Activated CD4-positive, alpha-beta T cell treated with anti-CD3 and anti-CD28 coated beads for 24 hours (primary cell): ENCODE measurements around the gene TMPRSS11B.
"Not testable (repeated sequence)": the region's sequence is repeated elsewhere in the genome, so short reads cannot be mapped to it uniquely, and the experiment has no call there.

Experiments
- DNase-seq, 2 donors: peaks; one replicate each; pipeline ENCODE4 v3.0.0-alpha.2; 2020; ENCODE audit warnings: low read depth in 2 of 2

The TMPRSS11B gene, protein sequence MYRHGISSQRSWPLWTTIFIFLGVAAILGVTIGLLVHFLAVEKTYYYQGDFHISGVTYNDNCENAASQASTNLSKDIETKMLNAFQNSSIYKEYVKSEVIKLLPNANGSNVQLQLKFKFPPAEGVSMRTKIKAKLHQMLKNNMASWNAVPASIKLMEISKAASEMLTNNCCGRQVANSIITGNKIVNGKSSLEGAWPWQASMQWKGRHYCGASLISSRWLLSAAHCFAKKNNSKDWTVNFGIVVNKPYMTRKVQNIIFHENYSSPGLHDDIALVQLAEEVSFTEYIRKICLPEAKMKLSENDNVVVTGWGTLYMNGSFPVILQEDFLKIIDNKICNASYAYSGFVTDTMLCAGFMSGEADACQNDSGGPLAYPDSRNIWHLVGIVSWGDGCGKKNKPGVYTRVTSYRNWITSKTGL

DNA sequence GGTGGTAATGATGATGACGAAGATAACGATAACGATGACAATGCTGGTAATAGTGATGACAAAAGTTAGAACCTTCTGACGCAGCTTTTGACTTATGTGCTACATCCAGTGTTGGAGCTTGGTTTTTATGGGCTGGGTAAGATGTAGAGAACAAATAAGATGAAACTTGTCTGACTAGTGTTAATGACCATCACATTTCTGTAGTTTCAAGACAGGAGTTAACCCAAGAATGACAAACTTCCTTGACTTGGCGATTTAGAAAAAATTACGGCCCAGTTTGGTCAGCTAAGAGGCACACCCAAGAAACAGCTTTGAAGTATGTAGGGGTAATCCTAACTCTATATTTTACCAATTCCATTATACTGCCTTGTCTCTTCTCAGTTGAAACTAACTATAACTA, at the start of gene TMPRSS11B:
TMPRSS11B (minus strand) TSS at position 101 of the 400 bp plus-strand sequence. CDS start 136 bp downstream, outside the sequence.
- DNase-seq, result no peak

DNA sequence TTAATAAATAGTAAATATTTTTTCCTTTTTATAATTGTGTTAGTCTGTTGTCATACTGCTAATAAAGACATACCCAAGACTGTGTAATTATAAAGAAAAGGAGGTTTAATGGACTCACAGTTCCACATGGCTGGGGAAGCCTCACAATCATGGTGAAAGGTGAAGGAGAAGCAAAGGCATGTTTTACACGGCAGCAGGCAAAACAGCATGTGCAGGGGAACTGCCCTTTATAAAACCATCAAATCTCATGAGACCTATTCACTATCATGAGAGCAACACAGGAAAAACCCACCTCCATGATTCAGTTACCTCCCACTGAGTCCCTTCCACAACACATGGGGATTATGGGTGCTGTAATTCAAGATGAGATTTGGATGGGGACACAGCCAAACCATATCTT, 45.8 kb upstream of the TMPRSS11B start:
- DNase-seq, result no peak

DNA sequence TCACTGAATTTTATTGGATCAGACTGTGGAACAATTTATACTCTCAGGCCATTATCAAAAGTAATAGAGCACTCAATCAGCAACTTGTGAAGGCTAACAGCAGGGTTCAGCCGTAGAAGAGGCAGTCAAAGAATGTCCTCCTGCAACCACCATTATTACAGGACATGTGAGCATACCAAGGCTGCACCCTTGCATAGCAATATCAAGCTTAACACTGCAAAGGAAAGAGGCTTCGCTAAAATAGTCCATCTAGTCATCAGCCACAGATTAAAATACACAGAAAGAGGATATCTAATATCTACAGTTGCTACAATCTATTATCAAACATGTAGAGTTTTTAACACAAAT, 42.9 kb upstream of the TMPRSS11B start:
- no peak for DNase-seq

DNA sequence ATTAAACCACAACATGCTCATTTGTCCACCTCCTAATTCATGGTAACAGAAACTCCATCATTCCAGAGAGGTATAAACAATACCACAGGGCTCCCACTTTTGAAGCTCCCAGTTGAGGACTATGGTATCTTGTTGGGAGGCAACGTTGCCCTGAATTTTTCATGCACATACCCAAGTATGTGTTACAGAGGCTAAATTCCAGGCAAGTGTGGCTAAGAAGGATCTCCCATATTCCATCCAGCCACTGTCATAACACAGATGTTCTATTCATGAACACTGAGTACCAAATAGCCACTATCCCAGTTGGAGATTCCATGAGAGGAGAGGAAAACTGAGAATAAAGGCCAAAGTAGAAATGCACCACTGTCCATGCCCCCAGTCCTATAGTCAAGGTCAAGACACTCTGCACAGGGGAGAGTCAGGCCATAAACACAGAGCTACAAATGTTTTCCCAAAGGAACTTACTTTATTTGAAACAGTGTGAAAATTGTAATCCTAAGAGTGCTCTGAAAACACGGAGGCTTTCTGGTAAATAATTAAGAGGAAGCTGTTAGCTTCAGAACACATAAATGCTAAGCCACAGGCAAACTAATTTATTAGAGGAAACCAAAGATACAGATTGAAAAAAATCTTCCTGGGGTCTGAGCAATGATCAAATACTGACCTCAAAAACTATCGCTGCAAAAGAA, 42.4 kb upstream of the TMPRSS11B start:
- no peak for DNase-seq

DNA sequence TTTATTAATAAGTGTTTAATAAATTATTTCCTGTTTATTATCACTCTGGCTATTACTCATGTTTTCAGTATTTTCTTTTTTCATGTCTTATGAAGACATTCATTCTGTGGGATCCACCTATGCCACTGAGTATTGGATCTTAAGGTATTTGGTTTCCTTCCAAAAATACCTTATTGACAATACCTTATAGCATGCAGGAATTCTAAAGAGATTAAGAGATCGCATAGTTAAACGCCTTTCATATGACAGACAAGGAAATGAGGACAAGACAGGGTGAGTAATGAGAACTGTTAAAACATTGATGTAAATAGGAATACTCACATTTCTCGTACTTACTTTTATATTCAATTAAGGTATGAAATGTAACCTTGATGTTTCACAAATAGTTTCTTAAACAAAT, 38.2 kb upstream of the TMPRSS11B start:
- DNase-seq, result no peak

DNA sequence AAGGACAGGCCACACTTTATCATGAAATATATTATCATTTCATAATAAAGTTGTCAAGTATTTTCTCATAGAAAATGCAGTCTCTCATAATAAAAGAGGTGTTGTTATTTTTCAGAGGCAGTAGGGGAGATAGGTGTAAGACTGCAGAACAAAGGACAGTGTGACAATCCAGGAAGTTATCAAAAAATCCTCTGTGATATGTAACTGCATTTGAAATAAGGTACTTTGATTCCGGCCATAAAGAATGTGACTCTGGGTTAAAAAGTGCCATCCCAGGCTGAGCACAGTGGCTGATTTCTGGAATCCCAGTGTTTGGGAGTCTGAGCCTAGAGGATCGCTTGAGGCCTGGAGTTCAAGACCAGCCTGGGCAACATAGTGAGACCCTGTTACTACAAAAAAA, 37.6 kb upstream of the TMPRSS11B start:
- no peak for DNase-seq

DNA sequence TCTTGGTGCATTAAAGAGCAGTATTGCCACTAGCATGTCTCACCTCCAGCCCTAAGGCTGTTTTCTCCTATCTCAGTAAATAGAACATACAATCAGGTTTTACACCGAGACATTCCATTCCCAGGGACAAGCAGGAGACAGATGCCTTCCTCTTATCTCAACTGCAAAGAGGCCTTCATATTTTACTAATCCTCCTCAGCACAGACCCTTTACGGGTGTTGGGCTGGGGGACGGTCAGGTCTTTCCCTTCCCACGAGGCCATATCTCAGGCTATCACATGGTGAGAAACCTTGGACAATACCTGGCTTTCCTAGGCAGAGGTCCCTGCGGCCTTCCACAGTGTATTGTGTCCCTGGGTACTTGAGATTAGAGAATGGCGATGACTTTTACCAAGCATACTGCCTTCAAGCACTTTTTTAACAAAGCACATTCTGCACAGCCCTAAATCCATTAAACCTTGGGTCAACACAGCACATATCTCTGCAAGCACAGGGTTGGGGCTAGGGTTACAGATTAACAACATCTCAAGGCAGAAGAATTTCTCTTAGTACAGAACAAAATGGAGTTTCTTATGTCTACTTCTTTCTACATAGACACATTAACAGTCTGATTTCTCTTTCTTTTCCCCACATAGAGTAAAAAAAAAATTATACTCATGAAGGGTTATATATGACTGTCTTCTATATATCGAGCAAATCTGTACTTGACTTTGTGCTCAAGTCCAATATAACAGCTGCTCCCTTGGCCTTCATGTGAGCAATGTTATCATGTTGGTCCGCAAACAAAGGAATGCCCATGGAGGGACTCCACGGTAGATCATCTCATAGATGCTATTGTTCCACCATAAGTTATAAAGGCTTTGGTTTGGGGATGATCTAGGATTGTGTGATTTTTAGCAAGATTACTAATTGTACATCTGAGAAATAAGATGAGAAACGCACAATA, 36.6 kb upstream of the TMPRSS11B start:
- not testable (repeated sequence) for DNase-seq

DNA sequence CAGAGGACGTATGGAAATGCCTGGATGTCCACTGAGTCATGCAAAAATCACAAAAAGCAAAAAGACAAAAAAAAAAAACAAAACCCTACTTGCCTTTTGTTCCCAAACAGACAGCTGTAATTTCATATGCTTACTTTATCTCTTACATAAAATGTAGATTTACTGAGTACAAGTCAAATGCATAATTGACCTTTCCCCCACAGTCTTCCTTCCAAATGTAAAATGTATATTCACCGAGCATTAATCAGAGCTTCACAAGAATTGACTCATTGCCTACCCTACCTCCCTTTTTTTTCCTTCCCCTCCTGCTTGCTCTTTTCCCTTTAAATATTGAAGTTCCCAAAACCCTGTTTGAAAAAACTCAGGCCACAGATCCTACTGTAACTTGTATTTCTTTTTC, 32.5 kb upstream of the TMPRSS11B start:
- no peak for DNase-seq

DNA sequence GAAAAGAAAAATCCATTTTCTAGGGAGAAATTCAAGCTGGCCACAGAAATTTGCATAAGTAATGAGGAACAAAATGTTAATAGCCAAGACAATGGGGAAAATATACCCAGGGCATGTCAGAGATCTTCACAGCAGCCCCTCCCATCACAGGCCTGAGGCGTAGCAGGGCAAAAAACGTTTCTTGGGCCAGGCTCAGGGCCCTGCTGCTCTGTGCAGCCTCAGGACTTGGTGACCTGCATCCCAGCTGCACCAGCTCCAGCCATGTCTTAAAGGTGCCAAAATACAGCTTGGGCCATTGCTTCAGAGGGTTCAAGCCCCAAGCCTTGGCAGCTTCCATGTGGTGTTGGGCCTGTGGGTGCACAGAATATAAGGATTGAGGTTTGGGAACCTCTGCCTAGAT, 32.1 kb upstream of the TMPRSS11B start:
- no peak for DNase-seq

DNA sequence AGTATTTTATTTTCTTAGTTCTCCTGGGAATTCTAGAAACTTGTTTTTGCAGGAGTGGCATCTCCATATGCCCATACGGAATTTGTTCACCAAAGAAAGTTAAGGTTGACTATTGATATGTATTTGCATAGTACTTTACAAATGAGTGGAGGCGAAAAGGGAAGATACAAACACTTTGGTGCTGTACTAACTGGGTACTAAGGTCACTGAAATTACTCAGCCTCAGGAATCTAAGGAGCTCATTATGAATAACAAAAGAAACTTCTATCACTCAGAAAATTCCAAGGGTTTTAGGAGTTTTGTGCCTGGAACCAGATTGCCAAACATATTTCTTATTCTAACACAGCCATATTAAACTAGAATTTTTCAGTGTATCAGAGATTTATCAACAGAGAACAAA, 27.4 kb upstream of the TMPRSS11B start:
- DNase-seq, result no peak

DNA sequence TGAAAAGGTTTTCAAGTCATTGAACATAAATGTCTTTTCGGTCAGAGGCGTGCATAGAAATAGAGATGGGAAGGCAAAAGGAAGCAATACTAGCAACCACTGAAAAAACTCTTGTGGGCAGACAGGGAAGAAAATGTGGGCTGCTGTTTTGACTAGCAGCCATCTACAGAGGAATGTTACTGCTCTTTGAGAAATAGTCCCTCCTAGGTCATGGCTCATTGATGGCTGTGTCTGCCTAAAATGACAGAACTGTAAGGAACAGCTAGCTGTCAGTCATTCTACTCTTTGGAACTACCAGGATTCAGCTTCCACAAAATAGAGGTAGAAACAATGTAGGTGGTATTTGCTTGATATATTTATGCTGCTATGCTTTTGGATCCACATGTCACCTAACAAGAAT, 26.9 kb upstream of the TMPRSS11B start:
- DNase-seq, result no peak

DNA sequence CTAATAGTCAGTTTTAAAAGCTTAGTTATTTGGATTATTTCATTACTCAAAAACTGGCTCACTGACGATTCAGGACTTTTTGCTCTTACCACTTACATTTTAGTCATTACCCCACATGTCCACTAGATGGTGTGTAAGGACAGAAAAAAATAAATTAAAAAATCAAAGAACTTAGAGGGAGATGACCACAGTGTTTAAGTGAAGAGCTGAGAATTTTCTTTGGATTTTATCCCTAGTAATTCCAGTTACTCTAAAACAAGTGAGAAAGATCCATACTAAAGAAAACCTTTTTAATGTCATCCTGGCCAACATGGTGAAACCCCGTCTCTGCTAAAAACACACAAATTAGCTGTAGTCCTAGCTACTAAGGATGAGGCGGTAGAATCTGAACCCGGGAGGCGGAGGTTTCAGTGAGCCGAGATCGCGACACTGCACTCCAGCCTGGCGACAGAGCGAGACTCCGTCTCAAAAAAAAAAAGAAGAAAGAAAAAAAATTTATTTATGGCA, 26.4 kb upstream of the TMPRSS11B start:
- DNase-seq, result no peak

DNA sequence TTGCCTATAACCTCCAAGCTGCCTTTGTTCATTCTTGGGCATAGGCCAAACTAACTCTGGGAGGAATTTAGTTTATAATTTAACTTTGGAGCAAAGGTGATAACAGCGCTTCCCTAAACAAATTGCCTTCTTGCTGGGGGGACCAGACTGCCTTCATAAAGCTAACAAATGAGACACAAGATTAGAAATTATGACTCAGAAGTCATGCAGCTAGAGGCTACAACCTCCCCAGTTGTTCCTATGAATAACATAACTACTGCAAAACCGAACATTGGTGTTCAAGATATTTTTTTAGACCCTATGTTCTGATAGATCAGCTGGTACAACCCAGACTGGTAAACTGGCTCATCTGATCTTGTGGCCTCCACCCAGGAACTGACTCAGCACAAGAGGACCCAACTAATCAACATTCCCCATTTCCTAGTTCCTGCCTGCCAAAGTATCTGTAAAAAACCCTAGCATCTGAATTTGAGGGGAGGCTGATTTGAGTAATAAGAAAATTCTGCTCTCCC, 22.0 kb upstream of the TMPRSS11B start:
- DNase-seq, result no peak

DNA sequence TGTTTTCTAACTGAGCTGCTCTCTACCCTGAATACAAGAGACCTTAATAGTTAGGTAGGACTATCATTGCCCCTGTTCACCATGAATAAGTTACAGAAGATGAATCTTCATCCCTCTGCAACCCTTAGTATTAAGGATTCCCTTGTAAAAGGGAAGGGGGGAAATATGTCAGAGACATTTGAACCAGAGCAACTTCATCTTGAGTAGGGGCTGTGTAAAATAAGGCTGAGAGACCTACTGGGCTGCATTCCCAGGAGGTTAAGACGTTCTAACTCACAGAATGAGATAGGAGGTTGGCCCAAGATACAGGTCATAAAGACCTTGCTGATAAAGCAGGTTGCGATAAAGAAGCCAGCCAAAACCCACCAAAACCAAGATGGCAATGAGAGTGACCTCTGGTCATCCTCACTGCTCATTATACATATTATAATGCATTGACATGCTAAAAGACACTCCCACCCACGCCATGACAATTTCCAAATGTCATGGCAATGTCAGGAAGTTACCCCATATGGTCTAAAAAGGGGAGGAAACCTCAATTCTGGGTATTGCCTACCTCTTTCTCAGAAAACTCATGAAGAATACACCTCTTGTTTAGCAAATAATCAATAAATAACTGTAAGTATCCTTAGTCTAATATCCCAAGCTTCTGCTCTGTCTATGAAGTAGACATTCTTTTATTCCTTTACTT, 19.5 kb upstream of the TMPRSS11B start:
- DNase-seq, result no peak

DNA sequence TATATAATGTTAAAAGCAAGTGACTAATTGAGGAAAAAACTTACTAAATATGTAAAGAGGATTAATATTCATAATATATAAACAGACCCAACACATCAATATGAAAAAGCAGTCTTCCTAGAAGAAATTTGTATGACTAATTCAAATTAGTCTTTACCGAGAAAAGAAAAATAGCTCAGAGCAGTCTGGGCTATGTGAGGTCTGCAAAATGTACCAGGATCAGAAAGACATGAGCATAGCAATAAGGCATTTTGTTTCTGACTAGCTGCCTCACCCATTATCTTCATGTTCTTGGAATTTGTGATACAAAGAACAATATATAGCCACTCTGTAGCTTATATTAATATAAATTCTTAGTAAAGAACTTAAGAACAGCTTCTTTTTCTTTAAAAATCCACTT, 13.7 kb upstream of the TMPRSS11B start:
- no peak for DNase-seq

DNA sequence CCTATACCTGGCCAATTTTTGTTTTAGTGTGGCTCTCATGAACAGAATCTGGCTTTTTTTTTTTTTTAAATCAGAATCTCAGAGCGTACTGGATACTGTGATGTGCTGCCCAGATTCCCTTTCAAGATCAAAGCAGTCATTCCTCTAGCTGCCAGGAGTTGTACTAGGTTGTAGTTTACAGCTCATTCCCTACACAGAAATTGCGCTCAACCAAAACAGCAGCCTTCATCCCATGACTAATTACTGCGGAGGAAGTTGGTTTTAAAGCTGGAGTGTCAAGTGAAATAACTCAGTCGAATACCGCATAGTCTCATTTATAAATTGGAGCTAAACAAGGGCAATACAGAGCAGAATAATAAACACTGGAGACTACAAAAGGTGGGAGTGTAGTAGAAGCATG, 12.2 kb upstream of the TMPRSS11B start:
- no peak for DNase-seq

DNA sequence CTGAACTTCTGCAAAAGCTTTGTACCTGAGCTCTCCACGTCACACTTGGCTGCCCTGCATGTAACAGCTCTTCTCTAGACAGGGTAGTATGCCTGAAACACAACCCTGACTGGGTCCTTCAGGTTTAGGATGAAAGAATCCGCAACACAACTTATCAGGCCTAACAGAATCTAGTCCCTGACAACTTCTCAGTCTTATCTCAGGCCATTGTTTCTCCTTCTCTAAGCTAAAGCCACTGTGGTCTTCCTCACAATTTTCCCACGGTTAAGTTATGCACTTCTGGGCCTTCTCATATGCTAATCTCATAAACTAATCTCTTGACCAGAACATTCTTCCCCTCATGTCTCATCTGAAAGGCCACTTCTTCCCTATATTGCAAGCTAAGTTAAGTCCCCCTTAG, 10.8 kb upstream of the TMPRSS11B start:
- no peak for DNase-seq

DNA sequence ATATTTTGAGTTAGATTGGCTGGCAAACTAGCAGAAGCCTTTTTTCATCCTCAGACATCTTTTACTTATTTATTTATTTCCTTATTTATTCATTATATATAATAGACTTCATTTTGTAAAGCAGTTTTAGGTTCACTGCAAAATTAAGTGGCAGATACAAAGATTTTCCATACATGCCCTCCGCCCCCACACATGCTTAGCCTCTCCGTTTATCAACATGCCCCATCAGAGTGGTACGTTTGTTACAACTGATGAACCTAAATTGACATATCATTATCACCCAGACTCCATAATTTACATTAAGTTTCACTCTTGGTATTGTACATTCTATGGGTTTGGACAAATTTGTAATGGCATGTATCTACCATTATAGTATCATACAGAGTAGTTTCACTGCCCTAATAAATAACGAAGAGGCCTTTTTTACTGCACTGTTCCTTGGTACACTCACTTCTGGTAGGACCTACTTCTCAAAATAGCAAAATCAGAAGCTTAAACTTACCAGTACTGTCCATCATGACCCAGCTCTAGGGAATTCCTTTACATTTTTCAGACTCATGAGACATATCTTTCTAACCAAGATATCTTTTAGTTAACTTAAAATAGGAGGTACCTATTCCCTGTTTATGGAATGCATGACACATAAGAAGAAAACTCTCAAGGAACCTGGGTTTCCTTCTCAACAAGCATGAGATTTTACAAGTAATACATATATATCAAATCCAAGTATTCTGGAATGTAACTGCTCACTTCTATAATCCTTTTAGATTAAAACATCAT, 4.8 kb upstream of the TMPRSS11B start:
- peak in 1 of 2 donors; percentile 10 for DNase-seq

DNA sequence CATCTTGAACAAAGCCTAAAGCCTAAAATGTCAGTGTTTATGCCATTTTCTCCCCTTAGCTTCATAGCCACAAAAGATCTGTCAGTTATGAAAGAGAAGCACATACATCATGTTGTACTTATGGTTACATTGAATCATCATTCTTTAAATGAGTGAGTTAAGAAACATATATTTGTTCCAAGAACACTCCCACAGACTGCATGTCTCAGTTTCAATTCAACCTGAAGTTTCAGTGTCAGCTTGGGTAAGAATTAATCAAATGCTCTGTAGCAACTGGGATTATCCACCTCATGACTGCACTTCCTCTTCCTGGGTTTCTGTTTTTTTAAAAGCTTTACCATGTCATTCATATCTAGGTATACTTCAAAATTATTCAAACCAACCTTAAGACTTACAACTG, 3.9 kb upstream of the TMPRSS11B start:
- no peak for DNase-seq

DNA sequence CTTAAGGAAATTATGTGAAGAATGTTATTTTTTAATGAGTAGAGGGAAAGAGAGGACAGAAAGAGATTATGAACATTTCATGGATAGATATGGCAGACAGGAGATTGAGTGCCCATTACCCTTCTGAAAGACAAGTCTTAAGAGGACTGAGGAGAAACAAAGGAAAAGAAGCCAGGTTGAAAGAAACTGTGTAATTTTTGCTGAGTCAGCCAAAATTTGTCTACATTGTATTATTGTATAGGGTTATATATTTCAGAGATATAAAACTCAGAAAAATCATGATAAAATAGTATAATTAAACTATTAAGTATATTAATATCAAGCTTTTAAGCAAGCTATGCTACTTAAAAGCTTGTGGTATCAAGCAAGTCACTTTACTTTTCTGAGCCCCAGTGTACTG, 4.9 kb downstream of the TMPRSS11B start:
- DNase-seq, result no peak
